Endothelial cell of umbilical vein (primary cell): ENCODE measurements around the gene TAF8. TPM values are rescaled to one million over a fixed set of nuclear protein-coding genes. Genes with fewer than 3 reads are reported as not detected.

Source experiments
- BruUV-seq: library from RNA; stranded (reverse); fragments of 400-500 nt; replicated peaks from 2 replicates; lab custom pipeline; 2021; lab: Mats Ljungman, UMichigan
- CTCF ChIA-PET: fragments of 300-600, 350-600 bp; sonication (Branson Sonifier 250); formaldehyde crosslinking; loops from one replicate; lab custom pipeline; 2021; ENCODE audit warnings: antibody characterized with exemption, inconsistent platforms; lab: Charles Lee
- POLR2A ChIA-PET: fragments of 300-600, 350-600 bp; sonication (Branson Sonifier 250); formaldehyde crosslinking; loops from one replicate; lab custom pipeline; 2021; ENCODE audit warnings: antibody characterized with exemption, inconsistent platforms; lab: Charles Lee
- DNase-seq: peaks from one replicate; pipeline ENCODE4 v3.0.0-alpha.2; 2011; ENCODE audit warnings: low read depth, low spot score
- FAIRE-seq: peaks from 2 replicates; lab custom pipeline; 2011; peaks lifted over from hg19 to GRCh38; lab: Jason Lieb, UNC
- H2AFZ ChIP-seq: 2 replicates; pipeline ENCODE4 v1.6.0; 2012; ENCODE audit warnings: low read depth, low read length, control low read depth, inconsistent platforms
- H3K27ac ChIP-seq: 2 replicates; pipeline ENCODE4 v1.5.1; 2011; ENCODE audit warnings: low read depth, mild to moderate bottlenecking, control low read depth, low read length, moderate library complexity; ENCODE audit not compliant: insufficient read depth
- H3K27me3 ChIP-seq, 2 experiments: 2 replicates each; pipeline versions ENCODE4 v1.6.0 to v1.6.1; 2011; ENCODE audit warnings: low read length in 2 of 2, mixed read lengths in 1 of 2; ENCODE audit not compliant: control insufficient read depth in 2 of 2, insufficient read depth in 2 of 2
- H3K36me3 ChIP-seq, 2 experiments: 2 replicates in 1 of 2; 3 replicates in 1 of 2; pipeline ENCODE4 v1.5.1; 2011; ENCODE audit warnings: low read length in 2 of 2, mild to moderate bottlenecking in 1 of 2, moderate library complexity in 1 of 2; ENCODE audit not compliant: control insufficient read depth in 2 of 2, insufficient read depth in 2 of 2; ENCODE audit errors: extremely low read depth in 1 of 2
- H3K4me1 ChIP-seq: 3 replicates; pipeline ENCODE4 v1.5.1; 2011; ENCODE audit warnings: mild to moderate bottlenecking, low read length; ENCODE audit not compliant: control insufficient read depth, insufficient read depth; ENCODE audit errors: extremely low read depth
- H3K4me2 ChIP-seq: 2 replicates; pipeline ENCODE4 v1.6.1; 2011; ENCODE audit warnings: low read length, control low read depth, mixed read lengths; ENCODE audit not compliant: insufficient read depth
- H3K4me3 ChIP-seq, 3 experiments: fragments of 200-600 bp in 1 of 3; sonication (generic), shearing (Covaris generic) in 1 of 3; replicated peaks in 1 of 3; 2 replicates each; pipeline ENCODE4 v1.5.1; 2011 to 2016; ENCODE audit warnings: control low read depth in 3 of 3, low read length in 3 of 3, mild to moderate bottlenecking in 2 of 3, inconsistent platforms in 1 of 3, low read depth in 1 of 3, moderate library complexity in 1 of 3; ENCODE audit not compliant: insufficient read depth in 1 of 3
- H3K79me2 ChIP-seq: 2 replicates; pipeline ENCODE4 v1.6.0; 2012; ENCODE audit warnings: low read length, inconsistent platforms; ENCODE audit not compliant: control insufficient read depth, insufficient read depth
- H3K9ac ChIP-seq: replicated peaks from 2 replicates; pipeline ENCODE3; 2011; ENCODE audit warnings: low read length, control low read depth; ENCODE audit not compliant: insufficient read depth; ENCODE audit errors: extremely low read depth
- H3K9me1 ChIP-seq: replicated peaks from 3 replicates; pipeline ENCODE4 v1.6.0; 2011; ENCODE audit warnings: mild to moderate bottlenecking, low read length; ENCODE audit not compliant: control insufficient read depth, insufficient read depth; ENCODE audit errors: extremely low read depth
- H3K9me3 ChIP-seq: replicated peaks from 2 replicates; pipeline ENCODE4 v1.5.1; 2012; ENCODE audit warnings: low read length, inconsistent platforms; ENCODE audit not compliant: control insufficient read depth, insufficient read depth
- H4K20me1 ChIP-seq: replicated peaks from 2 replicates; pipeline ENCODE3; 2011; ENCODE audit warnings: mild to moderate bottlenecking, low read length; ENCODE audit not compliant: control insufficient read depth, insufficient read depth; ENCODE audit errors: extremely low read depth
- EZH2 ChIP-seq: IDR thresholded peaks from 2 replicates; pipeline ENCODE4 v1.6.1; 2012; ENCODE audit warnings: borderline replicate concordance, low read depth, mild to moderate bottlenecking, moderate library complexity, low read length, inconsistent platforms; ENCODE audit not compliant: severe bottlenecking
- FOS ChIP-seq: IDR thresholded peaks from 2 replicates; pipeline ENCODE4 v1.6.1; 2011; ENCODE audit warnings: mild to moderate bottlenecking, low read length, moderate library complexity, borderline replicate concordance; ENCODE audit not compliant: insufficient read depth
- GATA2 ChIP-seq: IDR thresholded peaks from 2 replicates; pipeline ENCODE4 v1.7.0; 2011; ENCODE audit warnings: low read depth, mild to moderate bottlenecking, moderate library complexity, mixed read lengths, low read length; ENCODE audit not compliant: insufficient read length, insufficient read depth
- JUN ChIP-seq: IDR thresholded peaks from 2 replicates; pipeline ENCODE4 v1.6.1; 2011; ENCODE audit warnings: borderline replicate concordance, low read depth; ENCODE audit not compliant: insufficient read length, insufficient read depth
- MYC ChIP-seq: IDR thresholded peaks from one replicate; pipeline ENCODE4 v1.6.1; 2011; ENCODE audit warnings: mild to moderate bottlenecking, low read depth, low read length
- POLR2A ChIP-seq: IDR thresholded peaks from 2 replicates; pipeline ENCODE4 v1.6.1; 2012; ENCODE audit warnings: low read depth, mild to moderate bottlenecking, control low read depth, low read length
- POLR2AphosphoS5 ChIP-seq: IDR thresholded peaks from 2 replicates; pipeline ENCODE4 v1.6.1; 2012; ENCODE audit warnings: low read depth, mild to moderate bottlenecking, control low read depth, low read length, moderate library complexity; ENCODE audit not compliant: insufficient read depth
- dilution Hi-C: fragments of 300-500 bp; cut with MboI; formaldehyde crosslinking; loops from one replicate; pipeline ENCODE4 v1.15.0; 2019; ENCODE audit warnings: low sequenced_read_pairs; ENCODE audit not compliant: extremely low pct_ligation_motif_present
- intact Hi-C: fragments of 100-400 bp; cut with micrococcal nuclease; formaldehyde crosslinking; loops from one replicate; pipeline ENCODE4 v1.10.0; 2022
- polyA plus RNA-seq, 4 experiments: library from polyadenylated mRNA; depleted of rRNA in 3 of 4; stranded (reverse) in 3 of 4; unstranded in 1 of 4; fragments of >200 nt; gene quantifications; 2 replicates each; pipeline versions ENCODE4 v1.2.1 to v1.2.3, GENCODE V29; 2011 to 2012; ENCODE audit warnings: missing spikeins in 1 of 4
- total RNA-seq: library from RNA; stranded (reverse); gene quantifications from 2 replicates; pipeline ENCODE4 v1.2.3, GENCODE V29; 2021
- TF ChIP-seq, protein P1 (sequence below), 2 donors: IDR thresholded peaks; 1 replicate in 1 of 2; 2 replicates in 1 of 2; pipeline ENCODE4 v1.5.1; 2011; ENCODE audit warnings: low read length in 2 of 2, mild to moderate bottlenecking in 2 of 2, moderate library complexity in 2 of 2, control low read depth in 1 of 2, inconsistent platforms in 1 of 2, low read depth in 1 of 2; ENCODE audit not compliant: insufficient read depth in 1 of 2; ENCODE audit errors: extremely low read depth in 1 of 2
- TF ChIP-seq, protein P2 (sequence below): IDR thresholded peaks from 2 replicates; pipeline ENCODE4 v1.6.1; 2011; ENCODE audit not compliant: insufficient read depth, insufficient read length

Gene TAF8
- total and polyA plus RNA-seq, 2 donors (not counting 3 experiments of a cell fraction or from before 2014, with no cell fraction given) = 32.9 to 45.4 TPM

DNA sequence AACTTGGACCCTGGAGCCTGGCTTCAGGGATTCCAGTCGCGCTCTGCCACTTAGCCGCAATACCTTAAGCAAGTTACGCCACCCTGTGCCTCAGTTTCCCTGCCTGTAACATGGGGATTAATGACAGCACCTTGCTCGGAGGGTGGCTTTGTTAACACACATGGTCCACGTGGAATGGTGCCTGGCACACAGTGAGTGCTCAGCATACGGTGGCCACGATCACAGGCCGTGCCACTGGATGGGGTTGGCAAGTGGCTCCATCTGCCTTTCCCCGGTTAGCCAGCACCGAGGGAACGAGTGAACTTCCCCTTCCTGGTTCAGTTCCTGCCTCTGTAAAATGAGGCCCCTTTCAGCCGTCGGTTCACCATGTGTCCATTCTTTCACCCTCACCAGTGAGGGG is 74.9 kb downstream of the TAF8 start:
- dilution Hi-C loops (no loop called here), intact Hi-C loops (no loop called here)
- FAIRE-seq (no peak), DNase-seq (no peak)
- BruUV-seq = no TSS peak
- Histone ChIP-seq H3K4me3 (no peak overlapping the region), H3K9me3 (no peaks in the 10 kb centered on the region), H4K20me1 (no peaks in the 10 kb centered on the region), H3K27ac (no peak overlapping the region), H3K4me2 (no peak overlapping the region), H3K9ac (no peak overlapping the region), H3K9me1 (no peaks in the 10 kb centered on the region), H3K36me3 (no peaks in the 10 kb centered on the region), H3K27me3 (no peaks in the 10 kb centered on the region), H2AFZ (no peak overlapping the region), H3K4me1 (peaks cover 8% of the 10 kb centered on the region), H3K79me2 (no peaks in the 10 kb centered on the region)
- CTCF ChIA-PET = interaction anchor here (1.1 kb wide), 1 partner anchor 20 kb away, joined by 3 read pairs; no protein-coding TSS in a partner anchor
- POLR2A ChIA-PET = no interaction called here
- no peak for TF ChIP-seq FOS
- no peak for TF ChIP-seq POLR2A
- TF ChIP-seq MYC = no peak
- no peak for TF ChIP-seq JUN
- TF ChIP-seq GATA2 = no peak
- TF ChIP-seq POLR2AphosphoS5 = no peak
- TF ChIP-seq, protein P1, sequence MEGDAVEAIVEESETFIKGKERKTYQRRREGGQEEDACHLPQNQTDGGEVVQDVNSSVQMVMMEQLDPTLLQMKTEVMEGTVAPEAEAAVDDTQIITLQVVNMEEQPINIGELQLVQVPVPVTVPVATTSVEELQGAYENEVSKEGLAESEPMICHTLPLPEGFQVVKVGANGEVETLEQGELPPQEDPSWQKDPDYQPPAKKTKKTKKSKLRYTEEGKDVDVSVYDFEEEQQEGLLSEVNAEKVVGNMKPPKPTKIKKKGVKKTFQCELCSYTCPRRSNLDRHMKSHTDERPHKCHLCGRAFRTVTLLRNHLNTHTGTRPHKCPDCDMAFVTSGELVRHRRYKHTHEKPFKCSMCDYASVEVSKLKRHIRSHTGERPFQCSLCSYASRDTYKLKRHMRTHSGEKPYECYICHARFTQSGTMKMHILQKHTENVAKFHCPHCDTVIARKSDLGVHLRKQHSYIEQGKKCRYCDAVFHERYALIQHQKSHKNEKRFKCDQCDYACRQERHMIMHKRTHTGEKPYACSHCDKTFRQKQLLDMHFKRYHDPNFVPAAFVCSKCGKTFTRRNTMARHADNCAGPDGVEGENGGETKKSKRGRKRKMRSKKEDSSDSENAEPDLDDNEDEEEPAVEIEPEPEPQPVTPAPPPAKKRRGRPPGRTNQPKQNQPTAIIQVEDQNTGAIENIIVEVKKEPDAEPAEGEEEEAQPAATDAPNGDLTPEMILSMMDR (IDR thresholded peaks at IDR 0.05; ENCODE audit: extremely low read depth in 1 of 2, insufficient read depth in 1 of 2, low read depth in 1 of 2, low read length in 2 of 2) = no peak
- TF ChIP-seq, protein P2, sequence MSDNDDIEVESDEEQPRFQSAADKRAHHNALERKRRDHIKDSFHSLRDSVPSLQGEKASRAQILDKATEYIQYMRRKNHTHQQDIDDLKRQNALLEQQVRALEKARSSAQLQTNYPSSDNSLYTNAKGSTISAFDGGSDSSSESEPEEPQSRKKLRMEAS = no peak
- no peak for TF ChIP-seq EZH2
